GM23248 (cell line): ENCODE results near the gene TOM1L1. TPM values are rescaled to one million over a fixed set of nuclear protein-coding genes. Genes with fewer than 3 reads are reported as not detected.
A peak's percentile ranks its signal among the peaks of the same experiment; 100 is the strongest.

Experiments used
- DNase-seq: peaks from one replicate; pipeline ENCODE4 v3.0.0-alpha.2; 2015
- H2AFZ ChIP-seq: fragments of 200-600 bp; sonication (generic); 2 replicates; pipeline ENCODE4 v1.6.1; 2016; ENCODE audit warnings: antibody characterized with exemption
- H3F3A ChIP-seq: fragments of 200-600 bp; sonication (generic); 2 replicates; pipeline ENCODE4 v1.6.1; 2016; ENCODE audit warnings: mild to moderate bottlenecking, antibody characterized with exemption, mixed run types; ENCODE audit not compliant: insufficient read depth
- H3K27ac ChIP-seq: fragments of 200-600 bp; sonication (generic); 2 replicates; pipeline ENCODE4 v1.5.1; 2016; ENCODE audit warnings: mild to moderate bottlenecking
- H3K27me3 ChIP-seq: fragments of 200-600 bp; sonication (generic); replicated peaks from 2 replicates; pipeline ENCODE4 v1.6.1; 2016; ENCODE audit warnings: mild to moderate bottlenecking; ENCODE audit not compliant: insufficient read depth
- H3K36me3 ChIP-seq: fragments of 200-600 bp; sonication (generic); 2 replicates; pipeline ENCODE4 v1.6.1; 2016; ENCODE audit warnings: low read depth, mild to moderate bottlenecking
- H3K4me1 ChIP-seq: fragments of 200-600 bp; sonication (generic); 2 replicates; pipeline ENCODE4 v1.6.1; 2016; ENCODE audit warnings: mild to moderate bottlenecking; ENCODE audit not compliant: insufficient read depth
- H3K4me2 ChIP-seq: fragments of 200-600 bp; sonication (generic); one replicate; pipeline ENCODE4 v1.6.1; 2016; ENCODE audit warnings: mild to moderate bottlenecking; ENCODE audit not compliant: unreplicated experiment
- H3K4me3 ChIP-seq: fragments of 200-600 bp; sonication (generic); 2 replicates; pipeline ENCODE4 v1.5.1; 2016; ENCODE audit warnings: mild to moderate bottlenecking
- H3K79me2 ChIP-seq: fragments of 200-600 bp; sonication (generic); 2 replicates; pipeline ENCODE4 v1.6.1; 2016; ENCODE audit warnings: mild to moderate bottlenecking; ENCODE audit not compliant: insufficient read depth
- H3K9ac ChIP-seq: fragments of 200-600 bp; sonication (generic); 2 replicates; pipeline ENCODE4 v1.6.1; 2016; ENCODE audit warnings: mild to moderate bottlenecking
- H3K9me2 ChIP-seq: fragments of 200-600 bp; sonication (generic); 2 replicates; pipeline ENCODE4 v1.6.1; 2016; ENCODE audit warnings: mixed run types, mild to moderate bottlenecking, moderate library complexity; ENCODE audit not compliant: insufficient read depth
- H3K9me3 ChIP-seq: fragments of 200-600 bp; sonication (generic); one replicate; pipeline ENCODE4 v1.6.1; 2017; ENCODE audit warnings: low read depth
- H4K20me1 ChIP-seq: fragments of 200-600 bp; sonication (generic); 2 replicates; pipeline ENCODE4 v1.6.0; 2016; ENCODE audit not compliant: insufficient read depth
- EZH2 ChIP-seq: fragments of 200-600 bp; sonication (generic); IDR thresholded peaks from 2 replicates; pipeline ENCODE4 v1.6.1; 2018; ENCODE audit warnings: antibody characterized with exemption, mild to moderate bottlenecking; ENCODE audit not compliant: insufficient read depth, poor library complexity, severe bottlenecking
- EZH2phosphoT487 ChIP-seq: fragments of 200-600 bp; sonication (generic); IDR thresholded peaks from 2 replicates; pipeline ENCODE4 v1.6.1; 2018; ENCODE audit warnings: antibody characterized with exemption, moderate library complexity, mild to moderate bottlenecking, low read depth; ENCODE audit not compliant: insufficient read depth
- WGBS, 2 experiments: methylation state at CpG; one replicate each; pipeline ENCODE4 v1.1.6; 2015 to 2017; ENCODE audit warnings: low lambda C conversion rate in 2 of 2, low coverage in 1 of 2; ENCODE audit errors: missing lambda C conversion rate in 2 of 2; 5-methylcytosine and 5-hydroxymethylcytosine counted together
- in situ Hi-C: fragments of 300-500 bp; cut with MboI; formaldehyde crosslinking; loops from 2 replicates; pipeline ENCODE4 v1.15.0; 2020
- polyA plus RNA-seq: library from polyadenylated mRNA; unstranded; fragments of >200 nt; fragmentation: Nextera tagmentation; extraction: Ambion mirVana; gene quantifications from 2 replicates; pipeline ENCODE4 v1.2.1, GENCODE V29; 2016
- total RNA-seq: library from RNA; depleted of rRNA; stranded (reverse); fragments of >200 nt; shearing (Covaris generic); gene quantifications from 2 replicates; pipeline ENCODE4 v1.2.3, GENCODE V29; 2014

The TOM1L1 gene
- total and polyA plus RNA-seq, 2 experiments from 2014 or later: 5.5 to 13.1 TPM

- no peaks in the 10 kb centered on the region for H4K20me1 ChIP-seq
- no peaks in the 10 kb centered on the region for H3K27me3 ChIP-seq
- no peaks in the 10 kb centered on the region for H3K79me2 ChIP-seq
- TF ChIP-seq EZH2 (no peak), EZH2phosphoT487 (no peak)
- no peak overlapping the region for H3K4me3 ChIP-seq
- H3K9me2 ChIP-seq: no peaks in the 10 kb centered on the region
- DNase-seq: peak; percentile 9
- WGBS, 2 experiments: 10% methylated on average over 4 of the region's 4 CpGs
- H3K9me3 ChIP-seq: no peaks in the 10 kb centered on the region
- no peaks in the 10 kb centered on the region for H3K4me1 ChIP-seq
- H2AFZ ChIP-seq: no peak overlapping the region
- no peaks in the 10 kb centered on the region for H3K36me3 ChIP-seq
- H3K9ac ChIP-seq: no peak overlapping the region
- no peaks in the 10 kb centered on the region for H3F3A ChIP-seq
- H3K4me2 ChIP-seq: no peak overlapping the region
- H3K27ac ChIP-seq: no peak overlapping the region
- in situ Hi-C loops: no loop called here
These were observed 18.3 kb upstream of the TOM1L1 start for GRCh38 chr17:54882371-54882770.

GRCh38 chr17:54882950-54883349, 17.7 kb upstream of the TOM1L1 start:
- WGBS, 2 experiments: 34 to 41% methylated on average over 3 of the region's 3 CpGs
- H3K9me2 ChIP-seq: no peaks in the 10 kb centered on the region
- in situ Hi-C loops: no loop called here

GRCh38 chr17:54883939-54884338, 16.7 kb upstream of the TOM1L1 start:
- WGBS, 2 experiments: 27 to 50% methylated on average over 2 of the region's 2 CpGs
- H3K9me3 ChIP-seq: no peaks in the 10 kb centered on the region
- H3K36me3 ChIP-seq: no peaks in the 10 kb centered on the region
- in situ Hi-C loops: no loop called here
- H3K4me3 ChIP-seq: no peak overlapping the region
- H3K79me2 ChIP-seq: no peaks in the 10 kb centered on the region
- TF ChIP-seq EZH2phosphoT487 (no peak), EZH2 (no peak)
- no peak overlapping the region for H3K9ac ChIP-seq
- H4K20me1 ChIP-seq: no peaks in the 10 kb centered on the region
- no peaks in the 10 kb centered on the region for H3F3A ChIP-seq
- H3K27me3 ChIP-seq: no peaks in the 10 kb centered on the region
- no peaks in the 10 kb centered on the region for H3K4me1 ChIP-seq
- no peaks in the 10 kb centered on the region for H3K9me2 ChIP-seq
- no peak overlapping the region for H3K4me2 ChIP-seq
- no peak overlapping the region for H3K27ac ChIP-seq
- no peak overlapping the region for H2AFZ ChIP-seq
- no peak for DNase-seq

More at GRCh38 chr17:54882950-54883349, 17.7 kb upstream of the TOM1L1 start:
- Histone ChIP-seq H3K79me2 (no peaks in the 10 kb centered on the region), H3K4me3 (no peak overlapping the region), H3K27me3 (no peaks in the 10 kb centered on the region), H3K4me2 (no peak overlapping the region), H3F3A (no peaks in the 10 kb centered on the region), H3K36me3 (no peaks in the 10 kb centered on the region), H3K4me1 (no peaks in the 10 kb centered on the region), H4K20me1 (no peaks in the 10 kb centered on the region), H3K9ac (no peak overlapping the region), H3K9me3 (no peaks in the 10 kb centered on the region), H3K27ac (no peak overlapping the region), H2AFZ (no peak overlapping the region)
- no peak for DNase-seq
- TF ChIP-seq EZH2: no peak
- TF ChIP-seq EZH2phosphoT487: no peak

- no peaks in the 10 kb centered on the region for H3K9me2 ChIP-seq
- no peaks in the 10 kb centered on the region for H4K20me1 ChIP-seq
- H3K9me3 ChIP-seq: no peaks in the 10 kb centered on the region
- H2AFZ ChIP-seq: no peak overlapping the region
- H3K27ac ChIP-seq: no peak overlapping the region
- H3K4me2 ChIP-seq: no peak overlapping the region
- no peaks in the 10 kb centered on the region for H3K79me2 ChIP-seq
- TF ChIP-seq EZH2 (no peak), EZH2phosphoT487 (no peak)
- no peaks in the 10 kb centered on the region for H3F3A ChIP-seq
- no peak overlapping the region for H3K4me3 ChIP-seq
- no peak for DNase-seq
- in situ Hi-C loops: no loop called here
- H3K9ac ChIP-seq: no peak overlapping the region
- no peaks in the 10 kb centered on the region for H3K4me1 ChIP-seq
- no peaks in the 10 kb centered on the region for H3K27me3 ChIP-seq
- no peaks in the 10 kb centered on the region for H3K36me3 ChIP-seq
- 26% methylated on average over 3 of the region's 3 CpGs for WGBS, 2 experiments
These were observed 12.9 kb upstream of the TOM1L1 start for GRCh38 chr17:54887787-54888186.

- no peak for DNase-seq
- Histone ChIP-seq H3K4me2 (no peak overlapping the region), H4K20me1 (no peaks in the 10 kb centered on the region), H2AFZ (no peak overlapping the region), H3K27ac (no peak overlapping the region), H3K79me2 (no peaks in the 10 kb centered on the region), H3K4me3 (no peak overlapping the region), H3K4me1 (no peaks in the 10 kb centered on the region), H3K9ac (no peak overlapping the region), H3K9me3 (no peaks in the 10 kb centered on the region), H3K27me3 (no peaks in the 10 kb centered on the region), H3F3A (no peaks in the 10 kb centered on the region), H3K36me3 (no peaks in the 10 kb centered on the region), H3K9me2 (no peaks in the 10 kb centered on the region)
- in situ Hi-C loops: no loop called here
- TF ChIP-seq EZH2phosphoT487 (no peak), EZH2 (no peak)
- 44 to 45% methylated on average over 6 of the region's 6 CpGs for WGBS, 2 experiments
These were observed 12.4 kb upstream of the TOM1L1 start for GRCh38 chr17:54888254-54888653.
